Measurements from ENCODE around the gene ATP7A.
"Not testable (repeated sequence)": the region's sequence is repeated elsewhere in the genome, so short reads cannot be mapped to it uniquely, and the experiment has no call there.

The ATP7A gene

DNA sequence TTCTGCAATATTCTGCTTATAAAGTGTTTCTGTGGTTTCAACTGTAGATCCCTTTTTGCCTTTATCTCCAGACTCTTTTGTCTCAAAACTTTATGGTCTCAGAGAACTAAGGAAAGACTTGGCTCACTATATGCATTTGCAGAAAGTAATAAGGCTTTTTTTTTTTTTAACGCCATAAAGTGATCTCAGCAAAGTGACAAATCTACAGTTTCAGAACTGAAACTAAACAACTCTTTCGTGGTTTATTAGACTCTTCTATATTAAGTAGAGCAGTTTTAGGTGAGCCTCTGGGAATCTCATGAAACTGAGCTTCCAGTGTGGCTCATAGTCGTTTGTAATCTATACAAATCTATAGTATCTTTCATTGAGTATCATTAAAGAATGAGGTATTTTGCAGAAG is 15.3 kb downstream of the ATP7A start:
- Mint-ChIP-seq H3K27ac (no peak overlapping the region), H3K27me3 (no peaks in the 10 kb centered on the region), H3K4me1 (peaks cover 5% of the 10 kb centered on the region), H3K9me3 (no peaks in the 10 kb centered on the region), H3K4me3 (no peak overlapping the region)
- DNase-seq = no peak
- no peak for ATAC-seq

DNA sequence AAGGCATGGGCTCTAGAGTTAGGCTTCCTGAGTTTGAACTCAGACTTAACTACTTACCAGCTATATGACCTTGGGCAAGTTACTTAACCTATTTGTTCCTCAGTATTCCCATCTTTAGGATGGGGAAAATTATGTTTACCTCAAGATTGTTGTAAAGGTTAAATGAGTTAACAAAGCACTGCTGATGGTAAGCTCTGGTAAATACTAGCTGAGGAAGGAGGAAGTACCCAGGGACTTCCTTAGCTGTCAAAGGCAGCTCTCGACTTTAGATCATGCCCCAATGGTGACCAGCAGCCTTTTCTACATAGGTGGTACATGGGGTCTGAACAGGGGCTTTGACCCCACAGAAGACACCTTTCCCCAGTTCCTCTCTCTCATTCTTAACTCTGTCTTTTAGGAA is 20.1 kb downstream of the ATP7A start:
- Mint-ChIP-seq H3K4me3 (no peak overlapping the region), H3K27me3 (no peaks in the 10 kb centered on the region), H3K27ac (no peak overlapping the region), H3K4me1 (peaks cover 5% of the 10 kb centered on the region), H3K9me3 (no peaks in the 10 kb centered on the region)
- DNase-seq (no peak), ATAC-seq (no peak)

DNA sequence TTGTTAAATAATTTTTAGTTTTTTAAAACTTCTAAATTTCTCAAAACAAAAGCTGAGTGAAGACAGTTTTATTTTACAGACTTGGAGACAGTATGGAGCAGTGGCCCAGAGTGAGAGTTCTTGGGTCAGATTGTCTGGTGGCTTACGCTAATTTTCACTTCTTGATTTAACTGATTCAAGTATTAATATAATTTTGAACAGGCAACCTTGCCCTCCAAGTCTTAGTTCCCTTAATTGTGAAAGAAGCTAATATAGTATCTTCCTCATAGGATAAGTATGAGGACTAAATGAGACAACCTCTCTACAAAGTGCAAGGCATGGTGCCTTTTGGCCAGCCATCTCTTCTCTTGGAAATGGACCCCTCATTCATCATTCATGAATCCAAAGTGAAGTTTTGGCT is 25.4 kb downstream of the ATP7A start:
- no peak for ATAC-seq
- H3K9me3 Mint-ChIP-seq = no peaks in the 10 kb centered on the region
- H3K27ac Mint-ChIP-seq = no peak overlapping the region
- no peak for DNase-seq
- H3K4me1 Mint-ChIP-seq = no peaks in the 10 kb centered on the region
- H3K27me3 Mint-ChIP-seq = no peaks in the 10 kb centered on the region
- H3K4me3 Mint-ChIP-seq = no peak overlapping the region

DNA sequence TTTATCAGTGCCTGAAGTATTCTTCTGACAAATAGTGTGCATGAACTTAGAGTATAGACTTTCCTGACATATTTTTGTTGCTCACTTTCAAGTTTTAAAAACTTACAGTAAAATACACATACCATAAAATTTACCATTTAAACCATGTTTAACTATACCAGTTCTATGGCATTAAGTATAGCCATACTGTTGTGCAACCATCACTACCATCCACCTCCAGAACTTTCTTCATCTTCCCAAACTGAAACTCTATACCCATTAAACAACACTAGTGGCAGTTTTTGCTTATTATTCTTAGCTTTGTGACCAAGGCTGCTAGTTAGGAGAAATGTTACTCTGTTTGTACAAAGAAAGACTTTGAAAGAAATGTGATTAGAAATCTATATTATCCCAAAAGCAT is 25.8 kb downstream of the ATP7A start:
- H3K27me3 Mint-ChIP-seq = no peaks in the 10 kb centered on the region
- no peak overlapping the region for H3K4me3 Mint-ChIP-seq
- no peaks in the 10 kb centered on the region for H3K9me3 Mint-ChIP-seq
- ATAC-seq = no peak
- no peaks in the 10 kb centered on the region for H3K4me1 Mint-ChIP-seq
- DNase-seq = no peak
- no peak overlapping the region for H3K27ac Mint-ChIP-seq

DNA sequence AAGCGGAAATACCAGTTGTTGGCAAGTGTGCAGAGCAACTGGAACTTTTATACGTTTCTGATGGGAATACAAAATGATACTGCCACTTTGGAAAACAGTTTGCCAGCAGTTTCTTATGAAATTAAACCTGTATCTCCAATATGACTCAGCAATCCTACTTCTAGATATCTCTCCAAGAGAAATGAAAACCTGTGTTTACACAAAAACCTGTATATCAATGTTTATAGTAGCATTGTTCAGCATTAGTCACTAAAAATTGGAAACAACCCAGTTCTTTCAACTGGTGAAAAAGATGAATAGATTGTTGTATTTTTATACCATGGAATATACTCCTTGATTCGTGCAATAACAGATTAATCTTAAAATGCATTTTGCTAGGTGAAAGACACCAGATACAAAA is 26.8 kb downstream of the ATP7A start:
- no peaks in the 10 kb centered on the region for H3K27me3 Mint-ChIP-seq
- DNase-seq (no peak), ATAC-seq (no peak)
- no peak overlapping the region for H3K4me3 Mint-ChIP-seq
- H3K9me3 Mint-ChIP-seq = no peaks in the 10 kb centered on the region
- H3K27ac Mint-ChIP-seq = no peak overlapping the region
- H3K4me1 Mint-ChIP-seq = no peaks in the 10 kb centered on the region

DNA sequence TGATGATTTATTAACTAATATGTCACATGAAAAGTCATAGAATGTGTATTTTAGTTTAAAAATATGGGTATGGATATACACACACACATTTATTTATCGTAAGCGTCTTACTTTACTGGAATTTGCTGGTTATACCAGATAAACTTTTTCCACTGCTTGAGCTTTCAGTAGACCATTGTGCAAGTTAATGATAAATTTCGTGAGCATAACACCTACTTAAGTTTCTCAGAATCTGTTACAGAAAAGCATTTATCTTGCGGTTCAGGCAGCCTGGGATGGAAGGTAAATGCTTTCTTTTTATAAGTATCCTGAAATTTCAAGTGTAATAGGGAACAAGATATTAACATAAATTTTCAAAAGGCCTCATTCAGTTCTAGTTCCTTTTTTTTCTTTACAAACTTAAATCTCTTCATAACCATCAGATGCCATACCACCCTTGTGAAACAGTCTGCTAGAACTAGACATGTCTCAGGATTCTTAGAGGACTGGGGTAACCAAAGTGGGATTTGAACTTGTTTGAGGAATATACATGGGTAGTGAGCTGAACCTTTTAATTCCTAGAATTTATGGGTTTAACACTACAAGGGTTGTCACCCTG is 27.7 kb downstream of the ATP7A start:
- no peaks in the 10 kb centered on the region for H3K9me3 Mint-ChIP-seq
- DNase-seq (no peak), ATAC-seq (no peak)
- H3K4me3 Mint-ChIP-seq = no peak overlapping the region
- no peaks in the 10 kb centered on the region for H3K27me3 Mint-ChIP-seq
- H3K27ac Mint-ChIP-seq = no peak overlapping the region
- H3K4me1 Mint-ChIP-seq = no peaks in the 10 kb centered on the region

DNA sequence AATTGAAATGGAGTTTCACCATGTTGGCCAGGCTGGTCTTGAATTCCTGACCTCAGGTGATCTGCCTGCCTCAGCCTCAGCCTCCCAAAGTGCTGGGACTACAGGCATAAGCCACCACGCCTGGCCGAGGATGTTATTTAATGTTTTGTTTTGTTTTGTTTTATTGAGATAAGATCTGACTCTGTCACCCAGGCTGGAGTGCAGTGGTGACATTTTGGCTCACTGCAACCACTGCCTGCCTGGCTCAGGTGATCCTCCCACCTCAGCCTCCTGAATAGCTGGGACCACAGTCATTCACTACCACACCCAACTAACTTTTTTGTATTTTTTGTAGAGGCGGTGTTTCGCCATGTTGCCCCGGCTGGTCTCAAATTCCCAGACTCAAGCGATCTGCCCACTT is 34.5 kb downstream of the ATP7A start:
- DNase-seq, H3K4me3 Mint-ChIP-seq, H3K27ac Mint-ChIP-seq, H3K27me3 Mint-ChIP-seq, H3K9me3 Mint-ChIP-seq, H3K4me1 Mint-ChIP-seq, ATAC-seq: not testable (repeated sequence)

DNA sequence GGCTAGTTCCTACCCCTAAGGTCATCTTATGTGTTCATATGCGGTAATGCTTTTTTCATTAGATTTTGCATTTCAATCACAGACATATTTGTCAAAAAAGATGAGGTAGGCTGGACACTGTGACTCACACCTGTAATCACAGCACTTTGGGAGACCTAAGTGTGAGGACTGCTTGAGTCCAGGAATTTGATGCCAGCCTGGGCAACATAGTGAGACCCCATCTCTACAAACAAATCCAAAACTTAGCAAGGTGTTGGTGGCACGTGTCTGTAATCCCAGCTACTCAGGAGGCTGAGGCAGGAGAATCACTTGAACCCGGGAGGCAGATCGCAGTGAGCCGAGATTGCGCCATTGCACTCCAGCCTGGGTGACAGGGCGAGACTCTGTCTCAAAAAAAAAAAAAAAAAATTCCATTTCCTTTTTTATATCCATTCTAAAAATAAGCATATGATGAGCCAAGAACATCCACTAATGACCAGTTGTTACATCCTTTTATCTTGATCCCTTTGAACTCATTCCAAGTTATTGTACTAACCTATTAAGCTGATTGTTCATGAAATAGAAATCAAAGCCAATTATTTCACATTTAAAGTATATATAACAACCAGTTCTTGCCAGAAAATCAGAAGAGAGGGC is 35.5 kb downstream of the ATP7A start:
- no peak for DNase-seq
- Mint-ChIP-seq H3K27ac (no peak overlapping the region), H3K4me1 (no peaks in the 10 kb centered on the region), H3K27me3 (no peaks in the 10 kb centered on the region), H3K4me3 (no peak overlapping the region), H3K9me3 (no peaks in the 10 kb centered on the region)
- no peak for ATAC-seq

DNA sequence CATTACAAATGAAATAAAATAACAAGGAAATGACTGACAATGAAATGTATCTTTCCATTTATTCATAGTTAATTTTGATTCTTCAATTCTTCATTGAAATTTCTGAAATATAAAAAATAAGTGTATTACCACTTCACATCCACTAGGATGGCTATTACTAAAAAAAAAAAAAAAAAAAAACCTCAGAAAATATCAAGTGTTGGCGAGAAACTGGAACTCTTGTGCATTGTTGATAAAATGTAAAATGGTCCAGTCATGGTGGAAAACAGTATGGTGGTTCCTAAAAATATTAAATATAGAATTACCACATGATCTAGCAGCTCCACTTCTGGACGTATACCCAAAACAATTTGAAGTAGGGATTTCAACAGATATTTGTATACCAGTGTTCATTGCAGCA is 36.1 kb downstream of the ATP7A start:
- Mint-ChIP-seq H3K9me3 (no peaks in the 10 kb centered on the region), H3K27me3 (no peaks in the 10 kb centered on the region), H3K27ac (no peak overlapping the region), H3K4me1 (no peaks in the 10 kb centered on the region), H3K4me3 (no peak overlapping the region)
- no peak for ATAC-seq
- DNase-seq = no peak

DNA sequence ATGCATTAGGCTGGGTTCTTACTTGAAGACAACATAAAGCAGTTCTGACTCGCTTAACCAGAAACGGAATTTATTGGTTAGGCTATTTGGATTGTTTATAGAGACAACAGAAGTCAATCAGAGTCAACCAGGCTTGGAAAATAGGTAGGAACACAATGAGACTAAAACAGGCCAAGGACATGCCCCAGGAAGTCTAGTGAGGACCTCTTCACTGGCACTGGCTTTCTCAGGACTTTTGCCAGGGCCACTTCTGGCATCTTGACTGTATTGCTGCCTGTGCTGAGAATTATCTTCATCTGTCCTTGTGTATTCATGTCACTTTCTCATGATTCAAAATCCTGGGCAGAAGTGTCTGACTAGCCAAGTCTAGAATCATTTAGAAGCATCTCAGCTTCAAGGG is 39.3 kb downstream of the ATP7A start:
- H3K27me3 Mint-ChIP-seq = no peaks in the 10 kb centered on the region
- H3K4me3 Mint-ChIP-seq = no peak overlapping the region
- H3K9me3 Mint-ChIP-seq = no peaks in the 10 kb centered on the region
- no peaks in the 10 kb centered on the region for H3K4me1 Mint-ChIP-seq
- ATAC-seq = no peak
- no peak overlapping the region for H3K27ac Mint-ChIP-seq
- DNase-seq = no peak

DNA sequence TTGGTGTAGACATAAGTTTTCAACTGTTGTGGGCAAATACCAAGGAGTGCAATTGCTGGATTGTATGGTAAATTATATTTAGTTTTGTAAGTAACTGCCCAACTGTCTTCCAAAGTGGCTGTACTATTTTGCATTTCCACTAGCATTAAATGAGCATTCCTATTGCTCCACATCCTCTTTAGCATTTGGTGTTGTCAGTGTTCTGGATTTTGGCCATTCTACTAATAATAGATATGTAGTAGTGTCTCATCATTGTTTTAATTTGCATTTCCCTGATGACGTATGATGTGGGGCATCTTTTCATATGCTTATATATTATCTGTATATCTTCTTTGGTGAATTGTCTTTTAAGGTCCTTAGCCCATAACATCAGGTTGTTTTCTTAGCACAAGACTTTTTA is 41.7 kb downstream of the ATP7A start:
- H3K4me3 Mint-ChIP-seq = no peak overlapping the region
- no peak for ATAC-seq

DNA sequence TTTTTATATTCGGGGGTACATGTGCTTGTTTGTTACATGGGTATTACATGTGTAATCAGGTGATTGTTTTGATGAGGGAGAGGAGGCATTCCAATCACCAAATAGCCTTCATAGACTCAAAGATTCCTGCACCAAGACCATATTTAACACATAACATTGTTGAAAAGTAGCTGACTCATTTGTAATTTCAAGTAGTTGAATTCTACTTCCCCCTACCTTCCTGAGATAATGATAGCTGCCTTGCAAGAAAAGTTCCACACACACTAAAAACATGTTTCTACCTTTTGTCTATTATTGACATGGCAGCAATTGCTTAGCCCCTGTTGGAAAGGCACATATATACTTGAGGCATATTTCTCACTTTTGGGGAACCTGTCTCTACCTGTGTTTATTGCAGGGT is 42.8 kb downstream of the ATP7A start:
- Mint-ChIP-seq H3K9me3 (no peaks in the 10 kb centered on the region), H3K27me3 (no peaks in the 10 kb centered on the region), H3K4me1 (peaks cover 16% of the 10 kb centered on the region), H3K4me3 (no peak overlapping the region), H3K27ac (no peak overlapping the region)
- no peak for ATAC-seq
- DNase-seq = no peak

More for the DNA sequence above, 41.7 kb downstream of the ATP7A start:
- no peak for DNase-seq
- H3K27me3 Mint-ChIP-seq = no peaks in the 10 kb centered on the region
- peaks cover 6% of the 10 kb centered on the region for H3K4me1 Mint-ChIP-seq
- no peak overlapping the region for H3K27ac Mint-ChIP-seq
- no peaks in the 10 kb centered on the region for H3K9me3 Mint-ChIP-seq

DNA sequence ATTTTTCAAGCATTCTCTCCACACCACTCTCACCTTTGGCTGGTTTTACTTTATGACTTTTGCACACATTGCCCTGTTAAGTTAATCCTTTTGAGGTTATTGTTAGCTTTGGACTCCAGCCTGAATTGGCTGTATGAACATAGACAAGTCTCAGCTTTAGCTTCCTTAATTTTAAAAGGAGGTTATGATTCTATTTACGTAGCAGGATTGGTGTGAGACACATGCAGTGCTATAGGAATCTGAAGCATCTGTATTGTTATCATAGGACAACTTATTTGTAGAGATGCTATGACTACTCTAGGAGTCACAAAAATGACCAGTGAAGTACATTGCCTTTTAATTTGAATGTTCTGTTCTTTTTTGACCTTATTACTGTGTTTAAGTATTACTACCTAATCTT is 43.2 kb downstream of the ATP7A start:
- no peak for ATAC-seq
- no peak overlapping the region for H3K27ac Mint-ChIP-seq
- no peaks in the 10 kb centered on the region for H3K9me3 Mint-ChIP-seq
- DNase-seq = no peak
- H3K27me3 Mint-ChIP-seq = no peaks in the 10 kb centered on the region
- H3K4me1 Mint-ChIP-seq = peaks cover 16% of the 10 kb centered on the region
- no peak overlapping the region for H3K4me3 Mint-ChIP-seq

DNA sequence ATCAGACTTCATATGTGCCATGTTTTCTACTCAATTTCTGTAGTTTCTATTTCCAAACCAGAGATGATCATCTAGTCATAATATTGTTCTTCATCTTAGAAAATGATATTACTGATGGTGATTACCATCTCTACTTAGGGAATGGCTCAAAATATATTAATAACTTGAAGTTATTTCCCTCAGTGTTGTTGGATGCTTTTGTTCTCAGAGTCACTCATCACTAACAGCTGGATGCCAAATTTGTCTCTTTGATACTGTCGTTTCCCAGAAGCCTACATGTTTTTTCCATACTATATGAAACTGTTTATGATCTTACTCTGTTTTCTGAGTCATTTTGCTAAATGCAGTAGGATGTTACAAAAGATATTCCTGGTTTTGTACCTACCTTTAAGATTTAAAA is 50.1 kb downstream of the ATP7A start:
- Mint-ChIP-seq H3K27ac (peak overlapping the region; percentile 87 to 93), H3K27me3 (no peaks in the 10 kb centered on the region), H3K4me1 (peaks cover 47% of the 10 kb centered on the region), H3K9me3 (no peaks in the 10 kb centered on the region), H3K4me3 (peak overlapping the region; percentile 88 to 89)
- ATAC-seq = peak; percentile 48
- DNase-seq = no peak

DNA sequence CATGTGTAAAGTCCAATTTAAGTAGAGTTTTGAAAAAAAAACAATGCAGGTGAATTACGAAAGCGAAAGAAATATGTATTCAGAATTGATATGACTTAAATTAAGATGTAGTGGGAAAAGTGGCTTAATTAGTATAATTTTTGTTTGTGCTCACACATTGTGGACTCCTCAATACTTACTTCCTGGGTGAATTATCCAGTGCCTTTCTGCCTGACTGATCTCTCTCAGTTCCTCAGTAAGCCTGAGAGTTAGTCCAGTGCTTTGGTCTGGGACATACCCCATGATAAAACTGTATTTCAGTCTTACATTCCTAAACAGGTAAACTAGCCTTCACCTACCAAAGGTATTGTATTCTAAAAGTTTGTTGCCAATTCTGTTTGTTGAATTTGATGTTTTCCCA is 50.6 kb downstream of the ATP7A start:
- Mint-ChIP-seq H3K4me1 (peaks cover 43% of the 10 kb centered on the region), H3K27me3 (no peaks in the 10 kb centered on the region), H3K27ac (peak overlapping the region; percentile 87 to 93), H3K9me3 (no peaks in the 10 kb centered on the region), H3K4me3 (peak overlapping the region; percentile 88 to 89)
- DNase-seq (no peak), ATAC-seq (no peak)

DNA sequence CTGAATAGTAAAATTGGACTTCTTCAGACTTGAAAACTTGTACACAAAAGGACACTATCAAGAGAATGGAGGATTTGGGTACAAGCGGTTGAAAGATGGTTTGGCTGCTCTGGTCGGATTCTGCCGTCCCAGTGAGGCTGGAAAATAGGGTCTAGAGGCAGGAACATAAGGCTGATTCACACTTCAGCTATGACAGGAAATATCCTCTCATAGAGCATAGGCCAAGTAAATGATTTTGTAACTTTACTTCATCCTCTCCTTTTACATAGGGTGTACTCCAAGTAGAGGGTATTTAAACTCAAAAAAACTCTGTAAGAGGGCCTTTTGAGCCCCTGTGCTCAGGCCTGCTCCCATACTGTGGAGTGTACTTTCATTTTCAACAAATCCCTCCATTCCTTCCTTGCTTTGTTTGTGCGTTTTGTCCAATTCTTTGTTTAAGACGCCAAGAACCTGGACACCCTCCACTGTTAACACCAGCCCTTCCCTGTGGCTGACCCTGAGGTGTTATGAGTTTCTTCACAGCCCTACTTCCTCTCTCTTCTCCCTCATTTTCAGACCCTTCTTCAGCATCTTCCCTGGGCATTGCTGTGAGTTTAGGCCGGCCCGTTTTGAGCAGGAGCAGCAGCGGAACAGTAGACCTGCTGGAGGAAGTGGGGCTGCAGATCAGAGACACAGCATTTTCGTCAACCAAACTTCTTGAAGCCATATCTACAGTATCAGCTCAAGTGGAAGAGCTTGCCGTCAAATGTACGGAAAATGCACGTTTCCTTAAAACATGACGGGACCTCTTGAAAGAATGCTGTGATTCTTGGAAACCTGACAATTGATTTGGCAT is 51.8 kb downstream of the ATP7A start:
- H3K4me1 Mint-ChIP-seq = peaks cover 46% of the 10 kb centered on the region
- H3K4me3 Mint-ChIP-seq = peak overlapping the region; percentile 88 to 89
- no peaks in the 10 kb centered on the region for H3K9me3 Mint-ChIP-seq
- peak overlapping the region; percentile 91 to 98 for H3K27ac Mint-ChIP-seq
- DNase-seq (no peak), ATAC-seq (peak; percentile 60)
- no peaks in the 10 kb centered on the region for H3K27me3 Mint-ChIP-seq

Measured in stimulated activated naive CD8-positive, alpha-beta T cell treated with anti-CD3 and anti-CD28 coated beads, Interleukin-15, amount 100 ng/mL, for 72 hours (primary cell).